GM21381 (cell line): Measurements from ENCODE around the gene ADGRB2.

Source experiments
- ATAC-seq: cut with Tn5 transposase; IDR thresholded peaks from one replicate; pipeline ENCODE4 v1.9.1; 2021; ENCODE audit warnings: mild to moderate bottlenecking, moderate library complexity; ENCODE audit not compliant: unreplicated experiment

Gene ADGRB2

GRCh38 chr1:31703431-31704270 lies 60.5 kb downstream of the ADGRB2 start, which contains the start of gene COL16A1:
TSS of gene COL16A1 (minus strand) at chr1:31704017. CDS start at chr1:31702193, 1,824 bp downstream.
- ATAC-seq: no peak

GRCh38 chr1:31702836-31703404 lies 61.2 kb downstream of the ADGRB2 start:
- ATAC-seq: no peak

GRCh38 chr1:31701091-31701736 lies 62.9 kb downstream of the ADGRB2 start:
- no peak for ATAC-seq

GRCh38 chr1:31700468-31701090 lies 63.6 kb downstream of the ADGRB2 start:
- no peak for ATAC-seq

GRCh38 chr1:31699341-31699891 lies 64.7 kb downstream of the ADGRB2 start:
- ATAC-seq: no peak

GRCh38 chr1:31697369-31697984 lies 66.7 kb downstream of the ADGRB2 start:
- ATAC-seq: no peak

- no peak for ATAC-seq
Measured at GRCh38 chr1:31696242-31696641, 67.9 kb downstream of the ADGRB2 start.

- no peak for ATAC-seq
Measured at GRCh38 chr1:31695327-31695726, 68.8 kb downstream of the ADGRB2 start.

- ATAC-seq: no peak
Measured at GRCh38 chr1:31694964-31695313, 69.2 kb downstream of the ADGRB2 start.

- no peak for ATAC-seq
Measured at GRCh38 chr1:31694069-31694963, 69.8 kb downstream of the ADGRB2 start.

- no peak for ATAC-seq
Measured at GRCh38 chr1:31693231-31693630, 70.9 kb downstream of the ADGRB2 start.

GRCh38 chr1:31691951-31692350 lies 72.2 kb downstream of the ADGRB2 start:
- no peak for ATAC-seq

GRCh38 chr1:31691446-31691845 lies 72.7 kb downstream of the ADGRB2 start:
- no peak for ATAC-seq

- no peak for ATAC-seq
Measured at GRCh38 chr1:31690921-31691320, 73.2 kb downstream of the ADGRB2 start.

GRCh38 chr1:31689854-31690253 lies 74.3 kb downstream of the ADGRB2 start:
- no peak for ATAC-seq

- no peak for ATAC-seq
Measured at GRCh38 chr1:31689379-31689778, 74.8 kb downstream of the ADGRB2 start.

GRCh38 chr1:31688233-31688918 lies 75.8 kb downstream of the ADGRB2 start:
- no peak for ATAC-seq

GRCh38 chr1:31687601-31688000 lies 76.5 kb downstream of the ADGRB2 start:
- ATAC-seq: no peak

- ATAC-seq: no peak
Measured at GRCh38 chr1:31685795-31686194, 78.3 kb downstream of the ADGRB2 start.
